Spleen (tissue), 13 donors: ENCODE results near the gene COL27A1. TPM values are rescaled to one million over a fixed set of nuclear protein-coding genes. Genes with fewer than 3 reads are reported as not detected.

Experiments
- DNase-seq: peaks from one replicate; pipeline ENCODE4 v3.0.0-alpha.2; 2020
- H3K27ac ChIP-seq, 8 donors: fragments of 200-600 bp; sonication (generic) in 7 of 8; 1 replicate in 4 of 8; 2 replicates in 4 of 8; pipeline versions ENCODE4 v1.5.0 to v1.8.0; 2016 to 2021; ENCODE audit warnings: inconsistent platforms in 4 of 8, mild to moderate bottlenecking in 4 of 8, moderate library complexity in 1 of 8
- H3K27me3 ChIP-seq, 7 donors: fragments of 200-600 bp; sonication (generic) in 6 of 7; replicated peaks in 1 of 7; 1 replicate in 4 of 7; 2 replicates in 3 of 7; pipeline versions ENCODE4 v1.5.0 to v1.8.0; 2016 to 2021; ENCODE audit warnings: inconsistent platforms in 3 of 7, mild to moderate bottlenecking in 1 of 7
- H3K36me3 ChIP-seq, 6 donors: fragments of 200-600 bp; sonication (generic) in 5 of 6; 1 replicate in 4 of 6; 2 replicates in 2 of 6; pipeline versions ENCODE4 v1.5.0 to v1.8.0; 2016 to 2021; ENCODE audit warnings: inconsistent platforms in 2 of 6
- H3K4me1 ChIP-seq, 6 donors: fragments of 200-600 bp; sonication (generic) in 5 of 6; 1 replicate in 3 of 6; 2 replicates in 3 of 6; pipeline versions ENCODE4 v1.5.0 to v1.8.0; 2016 to 2021; ENCODE audit warnings: inconsistent platforms in 3 of 6
- H3K4me3 ChIP-seq, 8 donors: fragments of 200-600 bp; sonication (generic) in 7 of 8; 1 replicate in 4 of 8; 2 replicates in 4 of 8; pipeline versions ENCODE4 v1.5.0 to v1.8.0; 2016 to 2021; ENCODE audit warnings: inconsistent platforms in 4 of 8, mild to moderate bottlenecking in 4 of 8, moderate library complexity in 2 of 8
- H3K9me3 ChIP-seq, 8 donors: fragments of 200-600 bp; sonication (generic) in 7 of 8; 1 replicate in 4 of 8; 2 replicates in 4 of 8; pipeline versions ENCODE4 v1.5.0 to v1.8.0; 2016 to 2021; ENCODE audit warnings: inconsistent platforms in 4 of 8
- POLR2A ChIP-seq, 3 donors: fragments of 450-650 bp; IDR thresholded peaks; one replicate each; pipeline ENCODE4 v1.5.1; 2017; ENCODE audit warnings: antibody characterized with exemption in 3 of 3, mild to moderate bottlenecking in 1 of 3
- POLR2AphosphoS5 ChIP-seq, 3 donors: sonication (generic); formaldehyde crosslinking; IDR thresholded peaks; one replicate each; pipeline ENCODE4 v1.5.1; 2017; ENCODE audit warnings: antibody characterized with exemption in 3 of 3
- WGBS, 5 donors: extraction: QIAGEN DNeasy Blood & Tissue Kit in 3 of 5; methylation state at CpG; one replicate each; pipeline versions ENCODE4 v1.1.5 to v1.1.7; 2013 to 2018; 5-methylcytosine and 5-hydroxymethylcytosine counted together
- intact Hi-C: fragments of 100-400 bp; cut with DNase I; formaldehyde crosslinking; loops from one replicate; pipeline ENCODE4 v1.15.0; 2023; ENCODE audit warnings: low total_unique reads
- long read RNA-seq, 2 donors: transcript quantifications; one replicate each; lab custom pipeline, GENCODE V29; 2026
- polyA plus RNA-seq, 3 donors: library from polyadenylated mRNA; stranded (reverse); fragments of 200-250 nt; gene quantifications; one replicate each; pipeline ENCODE4 v1.2.1, GENCODE V29; 2013
- total RNA-seq, 7 donors: library from RNA; depleted of rRNA in 3 of 7; stranded (reverse); fragments of >200 nt in 3 of 7; fragmentation: NEBNext Ultra II Directional in 4 of 7; extraction: Animal tissue kit (Norgen Biotek cat#: 25700) in 4 of 7; gene quantifications; one replicate each; pipeline versions ENCODE4 v1.1.0 to v1.2.1, GENCODE V29; 2016 to 2021
- TF ChIP-seq, protein P1 (sequence below), 11 experiments: fragments of 200-600 bp in 7 of 11; fragments of 450-650 bp in 4 of 11; sonication (generic) in 4 of 11; IDR thresholded peaks in 8 of 11; conservative IDR thresholded peaks in 3 of 11; 1 replicate in 7 of 11; 2 replicates in 4 of 11; pipeline versions ENCODE4 v1.4.0 to v1.8.0; 2016 to 2021; ENCODE audit warnings: antibody characterized with exemption in 11 of 11, inconsistent platforms in 4 of 11, mild to moderate bottlenecking in 1 of 11
- donor health status: healthy with polysubstance abuse.
- donor health status: DM: no; HTN: no; CAD: no; lungs with moderate emphysema.
- donor health status: DM: no; HTN: no; CAD: no.
- donor health status: Bipolar disorder and iron deficiency.
- donor health status: healthy.
- donor health status: DM: no; HTN: no; CAD: no.
- donor health status: DM: yes; HTN: yes; CAD: no.

COL27A1 gene
- total RNA-seq (10 to 100 TPM in 4 of 7 donors, 1 to 10 TPM in 3; 2.3 to 23.4 (median 10.4) TPM), polyA plus RNA-seq (1 to 10 TPM; 2.1 to 8.1 (median 3.0) TPM)
- long read RNA-seq, donor 1, partial matches to known transcripts = 33 of 34 reads
- long read RNA-seq, donor 1, other reads (novel, unspliced or antisense) = 0 of 34 reads
- long read RNA-seq, donor 2, transcript COL27A1-203 (3 exons, 1,946 nt) = major isoform, 5 of 28 reads
- long read RNA-seq, donor 2, partial matches to known transcripts = 22 of 28 reads
- long read RNA-seq, donor 2, other reads (novel, unspliced or antisense) = 0 of 28 reads

DNA sequence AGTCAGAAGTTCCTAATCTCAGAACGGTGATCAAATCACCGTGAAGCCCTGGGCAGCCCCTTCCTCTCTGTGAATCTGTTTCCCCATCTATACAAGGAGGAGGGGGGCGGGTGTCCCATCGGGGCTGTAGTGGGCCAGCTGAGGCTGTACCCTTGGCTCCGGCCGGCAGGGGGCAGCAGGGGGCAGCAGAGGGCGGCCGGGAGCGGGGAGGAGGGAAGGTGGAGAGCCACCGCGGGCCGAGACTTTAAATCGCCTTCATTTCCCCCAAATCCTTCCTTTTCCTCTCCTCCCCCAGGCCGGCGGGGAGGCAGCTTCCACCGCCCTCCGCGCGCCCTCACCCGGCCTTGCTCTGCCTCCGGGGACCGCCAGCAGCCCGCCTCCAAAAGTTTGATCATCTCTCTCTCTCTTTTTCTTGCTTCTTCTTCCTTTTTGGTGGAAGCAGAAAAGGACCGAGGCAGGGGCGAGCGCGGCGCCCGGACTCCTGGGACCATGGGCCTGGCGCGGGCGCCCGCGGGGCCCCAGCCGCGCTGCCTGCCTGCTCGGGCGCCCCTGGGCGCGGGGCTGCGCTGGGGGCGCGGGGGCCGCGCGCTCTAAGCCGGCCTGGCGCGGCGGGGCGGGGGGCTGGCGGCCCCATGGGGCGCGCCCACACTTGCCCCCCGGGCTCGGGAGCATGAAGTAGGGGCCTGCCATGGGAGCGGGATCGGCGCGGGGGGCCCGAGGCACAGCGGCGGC lies at the start of gene COL27A1:
Gene COL27A1 (plus strand): TSS at position 275 of the 732 bp plus-strand sequence. CDS start 414 bp downstream, at position 689.
- peak; percentile 93 for DNase-seq
- intact Hi-C loops = no loop called here
- H3K4me1 ChIP-seq = peaks cover 14 to 35% (median 31%) of the 10 kb centered on the region in 6 donors

DNA sequence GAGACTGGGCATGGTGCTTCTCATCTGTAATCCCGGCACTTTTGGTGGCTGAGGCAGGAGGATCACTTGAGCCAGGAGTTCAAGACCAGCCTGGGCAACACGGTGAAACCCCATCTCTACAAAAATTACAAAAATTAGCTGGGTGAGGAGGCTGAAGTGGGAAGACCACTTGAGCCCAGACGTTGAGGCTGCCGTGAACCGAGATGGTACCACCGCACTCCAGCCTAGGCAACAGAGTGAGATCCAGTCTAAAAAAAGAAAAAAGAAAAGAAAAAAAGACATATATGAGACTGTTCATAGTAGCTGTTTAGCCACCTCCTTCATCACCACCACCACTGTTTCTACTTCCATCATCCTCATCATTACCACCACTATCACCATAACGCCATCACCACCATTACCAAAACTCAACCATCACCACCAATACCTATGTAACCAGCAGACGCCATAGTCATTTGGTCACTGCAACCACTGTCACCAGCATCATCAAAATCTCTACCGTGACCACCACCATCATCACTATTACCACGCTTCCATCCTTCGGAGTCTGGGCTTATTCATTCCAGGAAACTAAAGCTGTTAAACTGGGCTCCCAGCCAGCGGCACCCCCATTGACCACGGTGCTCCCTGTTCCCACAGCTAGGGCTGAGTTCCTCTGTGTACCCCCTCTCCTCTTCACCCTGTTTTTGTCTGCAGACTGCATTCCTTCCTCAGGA lies 47.9 kb upstream of the COL27A1 start:
- peak; percentile 14 for DNase-seq
- peaks cover 0 to 7% (median 0%) of the 10 kb centered on the region in 6 donors for H3K4me1 ChIP-seq
- no peaks in the 10 kb centered on the region for H3K36me3 ChIP-seq
- peaks cover 0 to 22% (median 0%) of the 10 kb centered on the region in 7 donors for H3K27me3 ChIP-seq
- intact Hi-C loops = no loop called here
- 65 to 70% (median 67%) methylated on average over 13 of the region's 13 CpGs for WGBS, 5 donors
- TF ChIP-seq POLR2A (IDR thresholded peaks at IDR 0.05) (no peak), POLR2AphosphoS5 (IDR thresholded peaks at IDR 0.05) (no peak)
- TF ChIP-seq, protein P1, sequence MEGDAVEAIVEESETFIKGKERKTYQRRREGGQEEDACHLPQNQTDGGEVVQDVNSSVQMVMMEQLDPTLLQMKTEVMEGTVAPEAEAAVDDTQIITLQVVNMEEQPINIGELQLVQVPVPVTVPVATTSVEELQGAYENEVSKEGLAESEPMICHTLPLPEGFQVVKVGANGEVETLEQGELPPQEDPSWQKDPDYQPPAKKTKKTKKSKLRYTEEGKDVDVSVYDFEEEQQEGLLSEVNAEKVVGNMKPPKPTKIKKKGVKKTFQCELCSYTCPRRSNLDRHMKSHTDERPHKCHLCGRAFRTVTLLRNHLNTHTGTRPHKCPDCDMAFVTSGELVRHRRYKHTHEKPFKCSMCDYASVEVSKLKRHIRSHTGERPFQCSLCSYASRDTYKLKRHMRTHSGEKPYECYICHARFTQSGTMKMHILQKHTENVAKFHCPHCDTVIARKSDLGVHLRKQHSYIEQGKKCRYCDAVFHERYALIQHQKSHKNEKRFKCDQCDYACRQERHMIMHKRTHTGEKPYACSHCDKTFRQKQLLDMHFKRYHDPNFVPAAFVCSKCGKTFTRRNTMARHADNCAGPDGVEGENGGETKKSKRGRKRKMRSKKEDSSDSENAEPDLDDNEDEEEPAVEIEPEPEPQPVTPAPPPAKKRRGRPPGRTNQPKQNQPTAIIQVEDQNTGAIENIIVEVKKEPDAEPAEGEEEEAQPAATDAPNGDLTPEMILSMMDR (IDR thresholded peaks at IDR 0.05 in 8 of 11, conservative IDR thresholded peaks at IDR 0.05 in 3 of 11) = no peak
- peaks cover 0 to 7% (median 2%) of the 10 kb centered on the region in 8 donors for H3K9me3 ChIP-seq
- no peak overlapping the region for H3K4me3 ChIP-seq
- no peak overlapping the region for H3K27ac ChIP-seq

More for the DNA sequence above, at the start of gene COL27A1:
- Histone ChIP-seq H3K27ac (peak within 1 kb of the TSS in 6 of 8 donors; percentile 26 to 51 (median 39)), H3K36me3 (no peaks in the 10 kb centered on the region), H3K27me3 (peaks cover 2 to 77% (median 42%) of the 10 kb centered on the region in 7 donors), H3K4me3 (peak within 1 kb of the TSS; percentile 43 to 75 (median 51)), H3K9me3 (no peaks in the 10 kb centered on the region)
- TF ChIP-seq POLR2AphosphoS5 (IDR thresholded peaks at IDR 0.05) (peak in 2 of 3 donors; percentile 52 to 53), POLR2A (IDR thresholded peaks at IDR 0.05) (no peak)
- TF ChIP-seq, protein P1 (IDR thresholded peaks at IDR 0.05 in 8 of 11, conservative IDR thresholded peaks at IDR 0.05 in 3 of 11) = peak; percentile 70 to 96 (median 92)
- whole genome bisulfite sequencing, 5 donors = 1% methylated on average over 37 to 63 of the region's 63 CpGs

DNA sequence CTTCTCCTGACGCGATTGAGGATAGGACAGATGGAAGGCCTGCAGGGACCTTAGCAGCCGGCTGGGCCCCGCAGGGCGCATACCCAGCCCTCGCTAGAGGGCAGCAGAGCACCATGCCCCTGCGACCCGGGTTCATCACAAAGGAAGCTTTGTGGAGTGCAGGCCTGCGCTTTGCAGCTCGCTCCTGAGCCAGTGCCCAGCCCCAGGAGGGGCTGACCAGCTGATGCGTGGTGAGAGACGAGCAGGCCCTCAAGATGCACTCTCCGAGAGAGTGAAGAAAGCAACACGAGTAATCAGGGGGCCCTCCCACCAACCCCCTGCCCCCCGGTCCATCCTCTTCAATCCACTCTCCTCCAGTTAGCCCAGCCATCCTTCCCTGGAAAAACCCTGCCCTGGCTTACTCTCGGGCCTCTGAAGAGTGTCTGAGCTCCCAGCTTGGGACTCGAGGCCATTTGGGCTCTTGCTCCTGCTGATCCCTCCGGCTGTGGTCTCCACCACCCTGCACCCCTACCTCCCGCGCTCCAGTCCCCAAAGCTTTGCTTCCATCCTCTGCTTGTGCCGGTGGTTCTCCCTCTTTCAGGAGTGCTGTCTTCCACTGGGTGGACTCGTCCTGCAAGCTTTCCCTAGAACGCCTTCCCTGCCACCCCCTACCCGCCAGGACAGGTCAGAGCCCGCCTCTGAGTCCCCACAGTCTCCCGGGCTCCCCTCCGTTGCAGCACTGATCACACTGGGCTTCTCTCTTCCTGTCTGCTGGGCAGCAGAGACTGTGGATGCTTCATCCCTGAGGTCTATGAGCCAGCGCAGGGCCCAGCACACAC lies 47.1 kb upstream of the COL27A1 start:
- H3K4me3 ChIP-seq = no peak overlapping the region
- TF ChIP-seq, protein P1 (IDR thresholded peaks at IDR 0.05 in 8 of 11, conservative IDR thresholded peaks at IDR 0.05 in 3 of 11) = peak; percentile 50 to 89 (median 77)
- no peak for TF ChIP-seq POLR2A (IDR thresholded peaks at IDR 0.05)
- peak in 1 of 3 donors; percentile 24 for TF ChIP-seq POLR2AphosphoS5 (IDR thresholded peaks at IDR 0.05)
- no peaks in the 10 kb centered on the region for H3K36me3 ChIP-seq
- peaks cover 0 to 30% (median 0%) of the 10 kb centered on the region in 7 donors for H3K27me3 ChIP-seq
- no peak overlapping the region for H3K27ac ChIP-seq
- H3K4me1 ChIP-seq = peaks cover 0 to 7% (median 0%) of the 10 kb centered on the region in 6 donors
- intact Hi-C loops = no loop called here
- 45 to 52% (median 48%) methylated on average over 26 to 28 of the region's 28 CpGs for WGBS, 5 donors
- peak; percentile 82 for DNase-seq
- H3K9me3 ChIP-seq = no peaks in the 10 kb centered on the region
